NCI-H1048 (cell line): Measurements from ENCODE around the gene SIRT5.

Experiments used
- DNase-seq: peaks from one replicate; lab custom pipeline; 2025; lab: John Stamatoyannopoulos, UW

The SIRT5 gene

GRCh38 chr6:13635948-13636658, 61.7 kb downstream of the SIRT5 start:
- DNase-seq = no peak

GRCh38 chr6:13638014-13638413, 63.6 kb downstream of the SIRT5 start:
- no peak for DNase-seq

GRCh38 chr6:13638626-13639025, 64.2 kb downstream of the SIRT5 start:
- no peak for DNase-seq

- no peak for DNase-seq
Measured at GRCh38 chr6:13641315-13641714, 66.9 kb downstream of the SIRT5 start.

GRCh38 chr6:13643125-13643524, 68.7 kb downstream of the SIRT5 start:
- no peak for DNase-seq

DNA sequence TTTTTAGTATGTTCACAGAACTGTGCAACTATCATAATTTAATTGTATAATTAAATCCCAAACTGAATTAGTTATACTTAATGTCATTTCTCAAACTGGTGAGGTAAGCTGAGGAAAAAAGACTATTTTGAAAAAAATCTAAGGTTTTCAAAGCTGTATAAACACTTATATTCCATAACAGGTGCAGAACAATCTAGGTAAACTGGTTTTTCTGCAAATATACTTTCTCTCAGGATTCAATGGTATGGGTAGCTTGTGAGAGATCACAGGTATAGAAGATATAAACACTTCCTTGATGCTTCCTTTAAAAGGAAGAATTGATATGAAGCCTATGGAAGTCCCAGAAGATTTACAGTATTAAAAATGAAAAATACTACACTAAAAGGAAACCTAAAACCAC, 74.4 kb downstream of the SIRT5 start:
- DNase-seq = no peak

GRCh38 chr6:13649393-13649792, 75.0 kb downstream of the SIRT5 start:
- DNase-seq = no peak

DNA sequence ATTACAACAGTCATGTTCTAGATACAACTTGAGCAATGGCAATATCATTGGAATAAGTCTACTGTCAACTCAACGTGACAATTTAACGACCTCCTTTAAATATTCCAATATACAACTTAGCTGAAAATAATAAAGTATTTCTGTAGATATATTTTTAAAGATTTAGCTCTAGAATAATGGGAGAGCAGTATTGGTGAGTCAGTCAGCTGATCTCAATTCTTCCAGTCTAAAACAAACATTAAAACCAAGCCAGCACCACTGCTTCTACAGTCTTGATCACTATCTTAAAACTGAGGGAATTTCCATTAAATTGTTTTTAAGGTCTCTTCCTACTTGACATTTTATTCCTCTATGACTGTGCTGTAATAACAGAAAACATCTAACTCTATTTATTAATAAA, 78.9 kb downstream of the SIRT5 start:
- no peak for DNase-seq

DNA sequence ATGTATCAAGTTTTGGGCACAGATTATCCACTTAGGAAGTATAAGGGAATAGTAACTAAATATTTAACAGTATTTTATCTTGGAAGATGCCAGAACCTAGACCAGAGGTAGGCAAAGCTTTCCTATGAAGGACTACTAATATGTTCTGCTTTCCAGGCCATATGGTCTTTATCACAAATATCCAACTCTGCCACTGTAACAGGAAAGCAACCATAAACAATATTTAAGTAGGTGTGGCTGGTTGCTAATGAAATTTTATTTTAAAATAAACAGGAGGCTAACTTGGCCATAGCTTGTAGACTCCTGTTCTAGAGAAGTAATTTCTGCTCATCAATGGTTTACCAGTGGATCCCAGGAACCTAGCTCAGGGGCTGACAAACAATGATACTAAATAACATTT, 80.1 kb downstream of the SIRT5 start:
- DNase-seq = no peak

DNA sequence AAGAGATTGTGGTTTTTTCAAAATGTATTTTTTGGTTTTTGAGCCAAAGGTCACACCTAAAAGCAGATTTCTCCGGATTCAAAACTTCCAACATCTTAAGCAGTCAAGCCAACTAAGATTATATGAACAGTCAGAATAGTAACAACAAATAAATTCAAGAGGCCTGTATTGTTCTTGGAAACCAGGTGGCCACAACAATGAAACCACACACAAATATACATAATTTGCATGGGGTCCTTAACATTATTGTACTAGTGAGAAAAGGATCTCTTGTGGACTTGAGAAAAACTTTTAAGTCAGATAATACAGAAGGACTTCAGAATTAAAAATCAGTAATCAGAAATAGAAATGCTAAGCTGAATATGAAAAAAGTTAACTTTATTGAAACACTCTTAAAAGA, 81.3 kb downstream of the SIRT5 start:
- no peak for DNase-seq

DNA sequence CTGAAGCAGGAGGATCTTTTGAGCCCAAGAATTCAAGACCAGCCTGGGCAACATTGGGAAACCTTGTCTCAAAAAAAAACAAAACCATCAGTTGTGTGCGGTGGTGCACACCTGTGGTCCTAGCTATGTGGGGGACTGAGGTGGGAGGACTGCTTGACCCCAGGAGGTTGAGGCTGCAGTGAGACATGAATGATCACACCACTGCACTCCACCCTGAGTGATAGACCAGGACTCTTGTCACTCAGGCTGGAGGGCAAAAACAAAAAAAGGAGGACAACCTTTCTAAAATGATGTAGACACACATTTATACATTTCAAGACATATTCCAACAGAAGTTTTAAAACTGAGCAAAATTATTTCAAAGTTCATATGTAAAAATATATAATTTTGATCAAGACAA, 85.9 kb downstream of the SIRT5 start:
- DNase-seq = no peak

- no peak for DNase-seq
Measured at GRCh38 chr6:13660893-13661292, 86.5 kb downstream of the SIRT5 start.

GRCh38 chr6:13661647-13662046, 87.2 kb downstream of the SIRT5 start:
- DNase-seq = no peak

DNA sequence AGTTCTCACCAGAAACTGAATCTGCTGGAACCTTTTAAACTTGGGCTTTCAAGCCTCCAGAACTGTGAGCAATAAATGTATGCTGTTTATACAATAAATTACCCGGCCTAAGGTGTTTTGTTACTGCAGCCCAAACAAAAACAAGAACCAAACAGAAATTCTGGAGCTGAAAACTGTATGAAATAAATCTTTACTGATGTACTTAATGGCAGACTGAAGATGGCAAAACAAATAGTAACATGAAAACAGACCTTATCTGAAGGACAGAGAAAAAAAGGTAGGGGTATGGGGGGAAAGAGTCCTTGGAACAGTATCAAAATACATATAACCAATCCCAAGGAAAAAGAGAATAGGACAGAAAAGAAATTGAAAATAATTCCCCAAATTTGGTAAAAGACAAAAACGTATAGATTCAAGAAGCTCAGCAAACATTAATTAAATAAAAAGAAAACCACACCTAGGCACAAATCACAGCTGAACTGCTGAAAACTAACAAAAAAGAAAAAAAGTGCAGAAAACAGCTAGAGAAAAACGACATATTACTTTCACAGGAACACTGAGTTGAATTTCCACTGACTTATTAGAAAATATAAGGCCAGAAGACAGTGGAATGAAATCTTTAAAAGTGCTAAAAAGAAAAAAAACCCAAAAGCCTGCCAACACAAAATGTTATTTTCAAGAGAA, 88.4 kb downstream of the SIRT5 start:
- no peak for DNase-seq

GRCh38 chr6:13663986-13664385, 89.6 kb downstream of the SIRT5 start:
- no peak for DNase-seq
